Neural progenitor cell (in vitro differentiated cells): ENCODE measurements around the gene MOGAT3.

Experiments
- EZH2 ChIP-seq: fragments of 200-600 bp; sonication (generic); IDR thresholded peaks from 2 replicates; pipeline ENCODE4 v1.6.1; 2017; ENCODE audit warnings: antibody characterized with exemption, mild to moderate bottlenecking, moderate library complexity
- EZH2phosphoT487 ChIP-seq: fragments of 200-600 bp; sonication (generic); IDR thresholded peaks from 2 replicates; pipeline ENCODE4 v1.6.1; 2017; ENCODE audit warnings: antibody characterized with exemption
- TF ChIP-seq, protein P1 (sequence below): fragments of 200-600 bp; sonication (generic); IDR thresholded peaks from 2 replicates; pipeline ENCODE4 v1.5.1; 2017; ENCODE audit warnings: antibody characterized with exemption, mild to moderate bottlenecking

DNA sequence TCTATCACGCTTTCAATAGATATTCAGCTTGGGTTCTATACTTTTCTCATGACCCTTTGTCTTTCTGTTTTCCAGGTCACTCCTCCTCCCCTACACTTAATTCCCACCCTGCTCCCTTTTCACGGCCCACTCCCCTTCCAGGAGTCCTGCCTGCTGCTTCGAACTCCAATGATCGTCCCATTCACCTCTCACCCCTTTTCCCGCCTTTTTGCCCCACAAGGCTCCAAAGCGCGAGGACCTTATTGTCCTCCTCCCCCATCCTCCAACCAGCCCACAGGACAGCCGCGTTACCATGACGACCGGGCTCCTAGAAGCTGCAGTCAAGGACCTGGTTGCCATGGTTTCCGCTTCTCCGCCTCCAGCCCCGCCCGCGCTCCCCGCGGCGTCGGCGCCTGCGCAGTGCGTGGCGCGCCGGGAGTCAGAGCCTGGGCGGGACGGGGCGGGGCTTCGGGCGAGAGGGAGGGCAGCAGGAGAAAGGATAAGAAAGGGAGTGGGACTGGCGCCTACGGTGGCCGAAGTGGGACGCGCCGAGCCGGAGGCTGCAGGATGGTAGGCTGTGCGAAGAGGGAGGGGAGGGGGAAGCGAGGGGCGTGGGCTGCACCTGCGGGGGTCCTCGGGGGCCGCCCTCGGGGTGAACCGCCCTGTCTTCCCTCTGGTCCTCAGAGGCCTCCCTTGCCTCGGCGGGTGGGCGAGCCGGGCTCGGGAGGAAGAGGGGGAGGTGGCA lies 46.7 kb downstream of the MOGAT3 start, which contains the start of gene AP1S1:
- TF ChIP-seq, protein P1, sequence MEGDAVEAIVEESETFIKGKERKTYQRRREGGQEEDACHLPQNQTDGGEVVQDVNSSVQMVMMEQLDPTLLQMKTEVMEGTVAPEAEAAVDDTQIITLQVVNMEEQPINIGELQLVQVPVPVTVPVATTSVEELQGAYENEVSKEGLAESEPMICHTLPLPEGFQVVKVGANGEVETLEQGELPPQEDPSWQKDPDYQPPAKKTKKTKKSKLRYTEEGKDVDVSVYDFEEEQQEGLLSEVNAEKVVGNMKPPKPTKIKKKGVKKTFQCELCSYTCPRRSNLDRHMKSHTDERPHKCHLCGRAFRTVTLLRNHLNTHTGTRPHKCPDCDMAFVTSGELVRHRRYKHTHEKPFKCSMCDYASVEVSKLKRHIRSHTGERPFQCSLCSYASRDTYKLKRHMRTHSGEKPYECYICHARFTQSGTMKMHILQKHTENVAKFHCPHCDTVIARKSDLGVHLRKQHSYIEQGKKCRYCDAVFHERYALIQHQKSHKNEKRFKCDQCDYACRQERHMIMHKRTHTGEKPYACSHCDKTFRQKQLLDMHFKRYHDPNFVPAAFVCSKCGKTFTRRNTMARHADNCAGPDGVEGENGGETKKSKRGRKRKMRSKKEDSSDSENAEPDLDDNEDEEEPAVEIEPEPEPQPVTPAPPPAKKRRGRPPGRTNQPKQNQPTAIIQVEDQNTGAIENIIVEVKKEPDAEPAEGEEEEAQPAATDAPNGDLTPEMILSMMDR, result no peak
- no peak for TF ChIP-seq EZH2
- no peak for TF ChIP-seq EZH2phosphoT487
